ENCODE results near the gene ADGRV1.

Gene ADGRV1

GRCh38 chr5:91104062-91104448 is 545.5 kb downstream of the ADGRV1 start:
- TF ChIP-seq, protein P1, sequence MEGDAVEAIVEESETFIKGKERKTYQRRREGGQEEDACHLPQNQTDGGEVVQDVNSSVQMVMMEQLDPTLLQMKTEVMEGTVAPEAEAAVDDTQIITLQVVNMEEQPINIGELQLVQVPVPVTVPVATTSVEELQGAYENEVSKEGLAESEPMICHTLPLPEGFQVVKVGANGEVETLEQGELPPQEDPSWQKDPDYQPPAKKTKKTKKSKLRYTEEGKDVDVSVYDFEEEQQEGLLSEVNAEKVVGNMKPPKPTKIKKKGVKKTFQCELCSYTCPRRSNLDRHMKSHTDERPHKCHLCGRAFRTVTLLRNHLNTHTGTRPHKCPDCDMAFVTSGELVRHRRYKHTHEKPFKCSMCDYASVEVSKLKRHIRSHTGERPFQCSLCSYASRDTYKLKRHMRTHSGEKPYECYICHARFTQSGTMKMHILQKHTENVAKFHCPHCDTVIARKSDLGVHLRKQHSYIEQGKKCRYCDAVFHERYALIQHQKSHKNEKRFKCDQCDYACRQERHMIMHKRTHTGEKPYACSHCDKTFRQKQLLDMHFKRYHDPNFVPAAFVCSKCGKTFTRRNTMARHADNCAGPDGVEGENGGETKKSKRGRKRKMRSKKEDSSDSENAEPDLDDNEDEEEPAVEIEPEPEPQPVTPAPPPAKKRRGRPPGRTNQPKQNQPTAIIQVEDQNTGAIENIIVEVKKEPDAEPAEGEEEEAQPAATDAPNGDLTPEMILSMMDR (IDR thresholded peaks at IDR 0.05; ENCODE audit: unreplicated experiment in 3 of 3) = no peak
- peaks cover 10% of the 10 kb centered on the region for H3K9me3 Mint-ChIP-seq
- no peak overlapping the region for H3K27ac Mint-ChIP-seq
- no peak overlapping the region for H3K4me3 Mint-ChIP-seq
- H3K36me3 Mint-ChIP-seq (ENCODE audit: low read depth) = peaks cover 27% of the 10 kb centered on the region
- no peaks in the 10 kb centered on the region for H3K27me3 Mint-ChIP-seq (ENCODE audit: low read depth)
- peaks cover 4% of the 10 kb centered on the region for H3K4me1 Mint-ChIP-seq

- H3K36me3 Mint-ChIP-seq (ENCODE audit: low read depth) = peaks cover 27% of the 10 kb centered on the region
- H3K4me3 Mint-ChIP-seq = no peak overlapping the region
Measured at GRCh38 chr5:91106842-91107511, 548.4 kb downstream of the ADGRV1 start.

GRCh38 chr5:91109634-91110033 is 551.0 kb downstream of the ADGRV1 start:
- Mint-ChIP-seq H3K4me1 (peaks cover 9% of the 10 kb centered on the region), H3K36me3 (ENCODE audit: low read depth) (peaks cover 17% of the 10 kb centered on the region), H3K27me3 (ENCODE audit: low read depth) (no peaks in the 10 kb centered on the region), H3K4me3 (no peak overlapping the region), H3K27ac (no peak overlapping the region), H3K9me3 (peaks cover 10% of the 10 kb centered on the region)
- TF ChIP-seq, protein P1 (IDR thresholded peaks at IDR 0.05; ENCODE audit: unreplicated experiment in 3 of 3) = no peak

More at GRCh38 chr5:91106842-91107511, 548.4 kb downstream of the ADGRV1 start:
- TF ChIP-seq, protein P1 (IDR thresholded peaks at IDR 0.05; ENCODE audit: unreplicated experiment in 3 of 3) = no peak
- peak overlapping the region in 1 of 3 experiments; percentile 7 for H3K27ac Mint-ChIP-seq
- H3K9me3 Mint-ChIP-seq = peaks cover 10% of the 10 kb centered on the region
- H3K27me3 Mint-ChIP-seq (ENCODE audit: low read depth) = no peaks in the 10 kb centered on the region
- peaks cover 9% of the 10 kb centered on the region for H3K4me1 Mint-ChIP-seq

- TF ChIP-seq, protein P1 (IDR thresholded peaks at IDR 0.05; ENCODE audit: unreplicated experiment in 3 of 3) = no peak
- Mint-ChIP-seq H3K4me3 (no peak overlapping the region), H3K9me3 (peaks cover 4% of the 10 kb centered on the region), H3K27ac (no peak overlapping the region), H3K4me1 (peaks cover 9% of the 10 kb centered on the region), H3K27me3 (ENCODE audit: low read depth) (no peaks in the 10 kb centered on the region), H3K36me3 (ENCODE audit: low read depth) (peaks cover 10% of the 10 kb centered on the region)
Measured at GRCh38 chr5:91110686-91111085, 552.1 kb downstream of the ADGRV1 start.

- Mint-ChIP-seq H3K27ac (no peak overlapping the region), H3K4me3 (no peak overlapping the region), H3K27me3 (ENCODE audit: low read depth) (no peaks in the 10 kb centered on the region), H3K36me3 (ENCODE audit: low read depth) (peaks cover 1% of the 10 kb centered on the region), H3K9me3 (no peaks in the 10 kb centered on the region), H3K4me1 (peaks cover 9% of the 10 kb centered on the region)
- TF ChIP-seq, protein P1 (IDR thresholded peaks at IDR 0.05; ENCODE audit: unreplicated experiment in 3 of 3) = no peak
Measured at GRCh38 chr5:91111473-91112238, 553.1 kb downstream of the ADGRV1 start.
